Endothelial cell of hepatic sinusoid (primary cell): Measurements from ENCODE around the gene BORCS6.
"Not testable (repeated sequence)": the region's sequence is repeated elsewhere in the genome, so short reads cannot be mapped to it uniquely, and the experiment has no call there.

Experiments used
- in situ Hi-C: cut with HindIII; loops from 2 replicates; pipeline ENCODE4 v1.10.0; 2017; ENCODE audit warnings: low sequenced_read_pairs

BORCS6 gene

GRCh38 chr17:8189711-8190477 is at the start of gene BORCS6:
Gene BORCS6 (minus strand): TSS chr17:8190180. CDS start chr17:8190140, 40 bp downstream.
- in situ Hi-C loops: loop anchor here (5.0 kb wide), 2 partner anchors 47 to 68 kb away; partner anchors contain the start of gene HES7

GRCh38 chr17:8237886-8238285 is 47.9 kb upstream of the BORCS6 start:
- in situ Hi-C loops: loop anchor here (5.0 kb wide), 2 partner anchors 51 to 79 kb away; no protein-coding TSS in a partner anchor

- in situ Hi-C loops: loop anchor here (5.0 kb wide), 2 partner anchors 50 to 80 kb away; no protein-coding TSS in a partner anchor
Measured at GRCh38 chr17:8237175-8237574, 47.2 kb upstream of the BORCS6 start.

- in situ Hi-C loops: loop anchor here (5.0 kb wide), 2 partner anchors 48 to 82 kb away; no protein-coding TSS in a partner anchor
Measured at GRCh38 chr17:8235676-8236075, 45.7 kb upstream of the BORCS6 start.

- in situ Hi-C loops: loop anchor here (5.0 kb wide), 2 partner anchors 47 to 83 kb away; no protein-coding TSS in a partner anchor
Measured at GRCh38 chr17:8234361-8235270, 44.6 kb upstream of the BORCS6 start.

GRCh38 chr17:8231701-8232100 is 41.7 kb upstream of the BORCS6 start:
- in situ Hi-C loops: no loop called here

GRCh38 chr17:8227238-8227581 is 37.2 kb upstream of the BORCS6 start:
- in situ Hi-C loops: no loop called here

- in situ Hi-C loops: no loop called here
Measured at GRCh38 chr17:8226536-8227237, 36.7 kb upstream of the BORCS6 start.

GRCh38 chr17:8225813-8226535 is 36.0 kb upstream of the BORCS6 start:
- in situ Hi-C loops: no loop called here

GRCh38 chr17:8224891-8225812 is 35.2 kb upstream of the BORCS6 start:
- in situ Hi-C loops: no loop called here

- in situ Hi-C loops: no loop called here
Measured at GRCh38 chr17:8223356-8224126, 33.6 kb upstream of the BORCS6 start.

GRCh38 chr17:8222630-8223355 is 32.8 kb upstream of the BORCS6 start:
- in situ Hi-C loops: no loop called here

- in situ Hi-C loops: no loop called here
Measured at GRCh38 chr17:8222380-8222629, 32.3 kb upstream of the BORCS6 start.

GRCh38 chr17:8221663-8222379 is 31.8 kb upstream of the BORCS6 start:
- in situ Hi-C loops: no loop called here

- in situ Hi-C loops: no loop called here
Measured at GRCh38 chr17:8220783-8221662, 31.0 kb upstream of the BORCS6 start.

GRCh38 chr17:8214000-8214399 is 24.0 kb upstream of the BORCS6 start:
- in situ Hi-C loops: not testable (repeated sequence)
